GM12878 (cell line): Measurements from ENCODE around the gene STAT5B. TPM values are rescaled to one million over a fixed set of nuclear protein-coding genes. Genes with fewer than 3 reads are reported as not detected.

Experiments
- ATAC-seq: fragments of 200-7000 bp; cut with Tn5 transposase; 3 replicates; pipeline ENCODE4 v1.9.1; 2020; ENCODE audit warnings: mild to moderate bottlenecking, moderate library complexity
- BruUV-seq: library from RNA; stranded (reverse); fragments of 400-500 nt; replicated peaks from 2 replicates; lab custom pipeline; 2021; lab: Mats Ljungman, UMichigan
- CTCF ChIA-PET: fragments of 300-600 bp; sonication (Branson Sonifier 250); formaldehyde crosslinking; extraction: SDS; loops from one replicate; lab custom pipeline; 2021; ENCODE audit warnings: inconsistent platforms; lab: Yijun Ruan, JAX
- POLR2A ChIA-PET: fragments of 350-600 bp; formaldehyde crosslinking; extraction: SDS; loops from one replicate; lab custom pipeline; 2021; ENCODE audit warnings: inconsistent platforms; lab: Charles Lee
- RAD21 ChIA-PET: fragments of 300-600 bp; sonication (Branson Sonifier 250); formaldehyde crosslinking; loops from one replicate; lab custom pipeline; 2023; ENCODE audit warnings: antibody characterized with exemption; ENCODE audit not compliant: unreplicated experiment; lab: Charles Lee
- SMC1A ChIA-PET: fragments of 300-600 bp; sonication (Branson Sonifier 250); formaldehyde crosslinking; loops from one replicate; lab custom pipeline; 2023; ENCODE audit not compliant: unreplicated experiment, uncharacterized antibody; lab: Charles Lee
- DNase-seq: peaks from one replicate; pipeline ENCODE4 v3.0.0-alpha.2; 2011; ENCODE audit warnings: low read depth, low spot score
- FAIRE-seq: peaks from 3 replicates; lab custom pipeline; 2011; peaks lifted over from hg19 to GRCh38; lab: Jason Lieb, UNC
- H2AFZ ChIP-seq: 2 replicates; pipeline ENCODE4 v1.6.0; 2011; ENCODE audit warnings: low read depth, low read length, control low read depth; ENCODE audit not compliant: control insufficient read depth
- H3K27ac ChIP-seq: 2 replicates; pipeline ENCODE4 v1.5.1; 2011; ENCODE audit warnings: control low read depth; ENCODE audit not compliant: control insufficient read depth, insufficient read depth
- H3K27me3 ChIP-seq, 2 experiments: replicated peaks in 1 of 2; 2 replicates each; pipeline versions ENCODE4 v1.6.0 to v1.6.1; 2011; ENCODE audit warnings: low read length in 1 of 2; ENCODE audit not compliant: control insufficient read depth in 2 of 2, insufficient read depth in 2 of 2
- H3K36me3 ChIP-seq, 2 experiments: 2 replicates each; pipeline ENCODE4 v1.5.1; 2011; ENCODE audit warnings: low read length in 1 of 2; ENCODE audit not compliant: control insufficient read depth in 2 of 2, insufficient read depth in 2 of 2
- H3K4me1 ChIP-seq: 2 replicates; pipeline ENCODE4 v1.6.1; 2011; ENCODE audit warnings: mild to moderate bottlenecking, low read length, moderate library complexity, mixed read lengths; ENCODE audit not compliant: control insufficient read depth, insufficient read depth
- H3K4me2 ChIP-seq: 2 replicates; pipeline ENCODE4 v1.6.0; 2011; ENCODE audit warnings: control low read depth; ENCODE audit not compliant: control insufficient read depth, insufficient read depth
- H3K4me3 ChIP-seq: fragments of 200-600 bp; sonication (generic); 2 replicates; pipeline ENCODE4 v1.5.1; 2016
- H3K79me2 ChIP-seq: 2 replicates; pipeline ENCODE4 v1.6.0; 2011; ENCODE audit warnings: low read length; ENCODE audit not compliant: control insufficient read depth, insufficient read depth
- H3K9ac ChIP-seq: 2 replicates; pipeline ENCODE4 v1.8.0; 2011; ENCODE audit warnings: low read length, control low read depth, mixed read lengths; ENCODE audit not compliant: control insufficient read depth, insufficient read depth
- H3K9me3 ChIP-seq: replicated peaks from 3 replicates; pipeline ENCODE4 v1.5.1; 2011; ENCODE audit warnings: mild to moderate bottlenecking, low read length; ENCODE audit not compliant: control insufficient read depth, insufficient read depth
- H4K20me1 ChIP-seq: 2 replicates; pipeline ENCODE4 v1.6.0; 2011; ENCODE audit not compliant: control insufficient read depth, insufficient read depth
- BCL3 ChIP-seq: IDR thresholded peaks from 2 replicates; pipeline ENCODE4 v1.6.1; 2011; ENCODE audit warnings: borderline replicate concordance, low read depth, mild to moderate bottlenecking, moderate library complexity, low read length; ENCODE audit not compliant: insufficient read depth, poor library complexity, severe bottlenecking
- CREB1 ChIP-seq: IDR thresholded peaks from 2 replicates; pipeline ENCODE4 v1.6.1; 2012; ENCODE audit warnings: low read depth, mild to moderate bottlenecking, inconsistent platforms
- EZH2 ChIP-seq: IDR thresholded peaks from 2 replicates; pipeline ENCODE4 v1.6.1; 2012; ENCODE audit warnings: low read depth, mild to moderate bottlenecking, control low read depth, inconsistent platforms, low read length, borderline replicate concordance; ENCODE audit not compliant: control insufficient read depth
- HCFC1 ChIP-seq: fragments of 150-350 bp; IDR thresholded peaks from 2 replicates; pipeline ENCODE4 v1.6.1; 2014; ENCODE audit warnings: low read length
- HDAC6 ChIP-seq: fragments of 200-600 bp; sonication (generic); IDR thresholded peaks from one replicate; pipeline ENCODE4 v1.8.0; 2017; ENCODE audit warnings: antibody characterized with exemption; ENCODE audit not compliant: unreplicated experiment
- IKZF1 ChIP-seq: fragments of 450-650 bp; conservative IDR thresholded peaks from 2 replicates; pipeline ENCODE4 v1.6.1; 2017; ENCODE audit warnings: antibody characterized with exemption, mild to moderate bottlenecking
- KAT2A ChIP-seq: conservative IDR thresholded peaks from 2 replicates; pipeline ENCODE4 v1.6.1; 2011; ENCODE audit warnings: low read depth, low read length; ENCODE audit not compliant: control insufficient read depth
- MTA2 ChIP-seq: fragments of 450-650 bp; IDR thresholded peaks from 2 replicates; pipeline ENCODE4 v1.6.1; 2016; ENCODE audit warnings: low read depth, mild to moderate bottlenecking, moderate library complexity
- NR2F1 ChIP-seq: fragments of 450-650 bp; conservative IDR thresholded peaks from 2 replicates; pipeline ENCODE4 v1.6.1; 2017; ENCODE audit warnings: mild to moderate bottlenecking
- PBX3 ChIP-seq: IDR thresholded peaks from 2 replicates; pipeline ENCODE4 v1.6.1; 2011; ENCODE audit warnings: mild to moderate bottlenecking, low read depth, low read length, moderate library complexity; ENCODE audit not compliant: insufficient replicate concordance
- POLR2AphosphoS5 ChIP-seq: IDR thresholded peaks from 2 replicates; pipeline ENCODE4 v1.6.1; 2011; ENCODE audit warnings: mild to moderate bottlenecking, low read length, inconsistent platforms
- RB1 ChIP-seq: fragments of 450-650 bp; formaldehyde crosslinking; IDR thresholded peaks from 2 replicates; pipeline ENCODE4 v1.6.1; 2017; ENCODE audit warnings: mild to moderate bottlenecking, borderline replicate concordance
- RBBP5 ChIP-seq: fragments of 200-600 bp; sonication (generic); conservative IDR thresholded peaks from 2 replicates; pipeline ENCODE4 v1.6.1; 2016
- SIN3A ChIP-seq: IDR thresholded peaks from 2 replicates; pipeline ENCODE4 v1.6.1; 2012; ENCODE audit warnings: low read depth, low read length, improper control_type of control experiment
- SMARCA5 ChIP-seq: fragments of 450-650 bp; IDR thresholded peaks from 2 replicates; pipeline ENCODE4 v1.6.1; 2017; ENCODE audit warnings: mild to moderate bottlenecking
- SP1 ChIP-seq: IDR thresholded peaks from one replicate; pipeline ENCODE4 v1.6.1; 2011; ENCODE audit warnings: low read depth, low read length
- SRF ChIP-seq, 2 experiments: IDR thresholded peaks; 2 replicates each; pipeline ENCODE4 v1.6.1; 2011; ENCODE audit warnings: low read depth in 2 of 2, low read length in 2 of 2, mild to moderate bottlenecking in 1 of 2, moderate library complexity in 1 of 2
- USF1 ChIP-seq: IDR thresholded peaks from 2 replicates; pipeline ENCODE4 v1.6.1; 2011; ENCODE audit warnings: borderline replicate concordance, low read depth, mild to moderate bottlenecking, moderate library complexity, mixed read lengths, low read length; ENCODE audit not compliant: insufficient read depth; ENCODE audit errors: extremely low read length
- ZNF622 ChIP-seq: fragments of 450-650 bp; IDR thresholded peaks from 2 replicates; pipeline ENCODE4 v1.6.1; 2017; ENCODE audit warnings: mild to moderate bottlenecking, inconsistent platforms
- ZSCAN29 ChIP-seq: fragments of 450-650 bp; IDR thresholded peaks from 2 replicates; pipeline ENCODE4 v1.6.1; 2017; ENCODE audit warnings: mild to moderate bottlenecking, moderate library complexity
- ZZZ3 ChIP-seq: IDR thresholded peaks from 2 replicates; pipeline ENCODE4 v1.6.1; 2011; ENCODE audit warnings: low read depth; ENCODE audit not compliant: control insufficient read depth, insufficient read length
- WGBS: methylation state at CpG from one replicate; pipeline ENCODE4 v1.1.6; 2016; ENCODE audit warnings: low lambda C conversion rate; ENCODE audit not compliant: insufficient replicate concordance, insufficient coverage; ENCODE audit errors: missing lambda C conversion rate; 5-methylcytosine and 5-hydroxymethylcytosine counted together
- in situ Hi-C: fragments of 300-500 bp; cut with MboI; formaldehyde crosslinking; loops from 9 replicates; pipeline ENCODE4 v1.14.3; 2018; ENCODE audit warnings: mixed read lengths
- intact Hi-C: fragments of 100-400 bp; cut with micrococcal nuclease; formaldehyde crosslinking; loops from one replicate; pipeline ENCODE4 v1.14.2; 2022; ENCODE audit not compliant: unreplicated experiment
- polyA plus RNA-seq, 11 experiments: library from polyadenylated mRNA; depleted of rRNA in 4 of 11; unstranded in 6 of 11; stranded (reverse) in 5 of 11; fragments of >200 nt; fragmentation: Nextera tagmentation in 4 of 11; fragmentation: Illumina TruSeq in 1 of 11; extraction: Ambion mirVana in 4 of 11; extraction: Trizol in 1 of 11; gene quantifications; 1 replicate in 1 of 11; 2 replicates in 10 of 11; pipeline versions ENCODE4 v1.2.1 to v1.2.3, GENCODE V29; 2011 to 2016; ENCODE audit warnings: inconsistent platforms in 2 of 11, missing spikeins in 2 of 11, low read depth in 1 of 11
- total RNA-seq, 4 experiments: library from RNA; depleted of rRNA in 3 of 4; stranded (reverse); fragments of >200 nt in 3 of 4; fragmentation: Illumina TruSeq in 1 of 4; extraction: Trizol in 1 of 4; gene quantifications; 2 replicates each; pipeline versions ENCODE4 v1.2.1 to v1.2.3, GENCODE V29; 2013 to 2021

The STAT5B gene
- total and polyA plus RNA-seq, 10 of the 15 experiments (the other 5 are each of a cell fraction or from before 2014, with no cell fraction given): 11.0 to 69.6 (median 46.7) TPM

- Histone ChIP-seq H2AFZ (peak overlapping the region; percentile 13), H3K27ac (peak overlapping the region; percentile 77), H3K4me1 (peaks cover 28% of the 10 kb centered on the region), H3K9ac (peak overlapping the region; percentile 83), H3K4me2 (peak overlapping the region; percentile 94), H3K79me2 (peaks cover 47% of the 10 kb centered on the region), H4K20me1 (no peaks in the 10 kb centered on the region), H3K9me3 (no peaks in the 10 kb centered on the region), H3K27me3 (no peaks in the 10 kb centered on the region), H3K4me3 (peak overlapping the region; percentile 81), H3K36me3 (no peaks in the 10 kb centered on the region)
- POLR2A ChIA-PET: interaction anchor here (0.5 to 1.4 kb wide), 9 partner anchors 9 to 218 kb away, joined by 3 to 8 read pairs (median 4); partner anchors contain the start of gene STAT5A
- intact Hi-C loops (no loop called here), in situ Hi-C loops (no loop called here)
- WGBS: 0% methylated on average over 18 of the region's 82 CpGs
- FAIRE-seq: no peak
- no TSS peak for BruUV-seq
- peak; percentile 66 for ATAC-seq
- RAD21 ChIA-PET: interaction anchor here (1.1 kb wide), 1 partner anchor 14 kb away, joined by 4 read pairs; no protein-coding TSS in a partner anchor
- SMC1A ChIA-PET: interaction anchor here (0.6 to 1.5 kb wide), 7 partner anchors 8 to 93 kb away, joined by 3 to 6 read pairs (median 3); no protein-coding TSS in a partner anchor
- no peak for DNase-seq
- CTCF ChIA-PET: interaction anchor here (0.6 to 1.6 kb wide), 6 partner anchors 15 to 250 kb away, joined by 3 to 6 read pairs (median 3); no protein-coding TSS in a partner anchor
- 0 out of 2 replicates have a peak, but pooled peaks have one; percentile 35 for TF ChIP-seq NR2F1
- TF ChIP-seq HCFC1: 0 out of 2 replicates have a peak, but pooled peaks have one; percentile 4
- TF ChIP-seq ZZZ3: no peak
- 0 out of 2 replicates have a peak, but pooled peaks have one; percentile 64 for TF ChIP-seq SMARCA5
- TF ChIP-seq BCL3: peak; percentile 23
- TF ChIP-seq MTA2: no peak
- peak; percentile 10; the same call in 1 of the 2 replicates for TF ChIP-seq SIN3A
- TF ChIP-seq RBBP5: no peak
- TF ChIP-seq EZH2: no peak
- 0 out of 2 replicates have a peak, but pooled peaks have one; percentile 7 for TF ChIP-seq CREB1
- no peak for TF ChIP-seq HDAC6
- no peak for TF ChIP-seq SP1
- TF ChIP-seq PBX3: peak; percentile 1
- no peak for TF ChIP-seq POLR2AphosphoS5
- peak in 1 of 2 experiments; percentile 85; a peak in 2 of 4 replicates for TF ChIP-seq SRF (IDR thresholded peaks at IDR 0.05; ENCODE audit: low read depth in 2 of 2, low read length in 2 of 2)
- no peak for TF ChIP-seq USF1
- no peak for TF ChIP-seq KAT2A
- no peak for TF ChIP-seq ZNF622
- no peak for TF ChIP-seq RB1
- no peak for TF ChIP-seq ZSCAN29
- peak; percentile 60 for TF ChIP-seq IKZF1
Measured at GRCh38 chr17:42275527-42276358, 448 bp downstream of the STAT5B start.
